Gastroesophageal sphincter (tissue), 4 donors: Measurements from ENCODE around the gene ABCC11. TPM values are rescaled to one million over a fixed set of nuclear protein-coding genes. Genes with fewer than 3 reads are reported as not detected.

Source experiments
- ATAC-seq: fragments of 150-250 bp; one replicate; pipeline ENCODE4 v1.9.1; 2016; ENCODE audit warnings: mild to moderate bottlenecking, moderate library complexity
- H3K27ac ChIP-seq, 4 donors: fragments of 200-600 bp; sonication (generic) in 3 of 4; 1 replicate in 3 of 4; 2 replicates in 1 of 4; pipeline ENCODE4 v1.5.1; 2016 to 2019
- H3K27me3 ChIP-seq: fragments of 200-600 bp; sonication (generic); one replicate; pipeline ENCODE4 v1.5.1; 2019
- H3K36me3 ChIP-seq, 2 donors: fragments of 200-600 bp; sonication (generic); one replicate each; pipeline ENCODE4 v1.5.1; 2019; ENCODE audit warnings: control low read depth in 1 of 2
- H3K4me1 ChIP-seq, 3 donors: fragments of 200-600 bp; sonication (generic); 1 replicate in 2 of 3; 2 replicates in 1 of 3; pipeline ENCODE4 v1.5.1; 2016 to 2019; ENCODE audit warnings: control low read depth in 2 of 3
- H3K4me3 ChIP-seq, 2 donors: fragments of 200-600 bp; sonication (generic); one replicate each; pipeline ENCODE4 v1.5.1; 2019; ENCODE audit warnings: mild to moderate bottlenecking in 1 of 2, moderate library complexity in 1 of 2
- H3K9me3 ChIP-seq, 3 donors: fragments of 200-600 bp; sonication (generic); one replicate each; pipeline ENCODE4 v1.5.1; 2017 to 2019; ENCODE audit warnings: control low read depth in 2 of 3
- EP300 ChIP-seq: sonication (generic); formaldehyde crosslinking; IDR thresholded peaks from one replicate; pipeline ENCODE4 v1.6.1; 2017; ENCODE audit warnings: antibody characterized with exemption, mild to moderate bottlenecking
- POLR2A ChIP-seq, 2 donors: fragments of 450-650 bp; IDR thresholded peaks; one replicate each; pipeline ENCODE4 v1.6.1; 2017; ENCODE audit warnings: antibody characterized with exemption in 2 of 2, mild to moderate bottlenecking in 2 of 2, moderate library complexity in 1 of 2
- POLR2AphosphoS5 ChIP-seq: sonication (generic); formaldehyde crosslinking; IDR thresholded peaks from one replicate; pipeline ENCODE4 v1.6.1; 2017; ENCODE audit warnings: antibody characterized with exemption
- WGBS, 2 donors: methylation state at CpG; one replicate each; pipeline ENCODE4 v1.1.5; 2018; ENCODE audit warnings: low coverage in 1 of 2; 5-methylcytosine and 5-hydroxymethylcytosine counted together
- total RNA-seq, 4 donors: library from RNA; depleted of rRNA; stranded (reverse); fragments of >200 nt; gene quantifications; one replicate each; pipeline ENCODE4 v1.1.0, GENCODE V29; 2016
- TF ChIP-seq, protein P1 (sequence below), 4 experiments: fragments of 200-600 bp in 2 of 4; fragments of 450-650 bp in 2 of 4; sonication (generic) in 1 of 4; IDR thresholded peaks; one replicate each; pipeline ENCODE4 v1.5.1; 2017 to 2019; ENCODE audit warnings: antibody characterized with exemption in 4 of 4, mild to moderate bottlenecking in 2 of 4, moderate library complexity in 2 of 4

The ABCC11 gene
- total RNA-seq, 4 donors from 2014 or later: not detected

DNA sequence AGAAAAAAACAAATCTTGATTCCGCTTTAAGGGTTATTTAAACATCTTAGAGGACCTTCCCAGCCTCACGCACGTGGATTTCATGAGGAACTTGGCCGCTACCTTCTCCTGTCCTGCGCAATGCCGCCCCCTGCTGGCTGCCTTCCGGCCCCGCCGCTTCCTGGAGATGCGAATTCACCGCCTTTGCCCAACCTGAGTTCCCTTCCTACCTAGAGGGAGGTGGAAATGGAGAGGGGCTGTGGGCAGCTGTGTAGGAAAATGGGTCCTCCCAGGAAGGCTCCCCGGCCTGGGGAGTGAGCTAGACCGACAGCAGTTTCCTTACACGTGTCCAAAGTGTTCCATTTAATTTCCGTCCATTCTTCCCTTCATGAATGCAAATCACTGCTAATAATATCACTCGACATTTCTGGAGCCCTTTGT lies 90.5 kb downstream of the ABCC11 start:
- TF ChIP-seq, protein P1, sequence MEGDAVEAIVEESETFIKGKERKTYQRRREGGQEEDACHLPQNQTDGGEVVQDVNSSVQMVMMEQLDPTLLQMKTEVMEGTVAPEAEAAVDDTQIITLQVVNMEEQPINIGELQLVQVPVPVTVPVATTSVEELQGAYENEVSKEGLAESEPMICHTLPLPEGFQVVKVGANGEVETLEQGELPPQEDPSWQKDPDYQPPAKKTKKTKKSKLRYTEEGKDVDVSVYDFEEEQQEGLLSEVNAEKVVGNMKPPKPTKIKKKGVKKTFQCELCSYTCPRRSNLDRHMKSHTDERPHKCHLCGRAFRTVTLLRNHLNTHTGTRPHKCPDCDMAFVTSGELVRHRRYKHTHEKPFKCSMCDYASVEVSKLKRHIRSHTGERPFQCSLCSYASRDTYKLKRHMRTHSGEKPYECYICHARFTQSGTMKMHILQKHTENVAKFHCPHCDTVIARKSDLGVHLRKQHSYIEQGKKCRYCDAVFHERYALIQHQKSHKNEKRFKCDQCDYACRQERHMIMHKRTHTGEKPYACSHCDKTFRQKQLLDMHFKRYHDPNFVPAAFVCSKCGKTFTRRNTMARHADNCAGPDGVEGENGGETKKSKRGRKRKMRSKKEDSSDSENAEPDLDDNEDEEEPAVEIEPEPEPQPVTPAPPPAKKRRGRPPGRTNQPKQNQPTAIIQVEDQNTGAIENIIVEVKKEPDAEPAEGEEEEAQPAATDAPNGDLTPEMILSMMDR (IDR thresholded peaks at IDR 0.05): peak; percentile 55 to 93 (median 78)
- no peak for TF ChIP-seq POLR2AphosphoS5
- 6 to 25% methylated on average over 2 to 16 of the region's 16 CpGs for WGBS, 2 donors
- ATAC-seq: peak; percentile 19

DNA sequence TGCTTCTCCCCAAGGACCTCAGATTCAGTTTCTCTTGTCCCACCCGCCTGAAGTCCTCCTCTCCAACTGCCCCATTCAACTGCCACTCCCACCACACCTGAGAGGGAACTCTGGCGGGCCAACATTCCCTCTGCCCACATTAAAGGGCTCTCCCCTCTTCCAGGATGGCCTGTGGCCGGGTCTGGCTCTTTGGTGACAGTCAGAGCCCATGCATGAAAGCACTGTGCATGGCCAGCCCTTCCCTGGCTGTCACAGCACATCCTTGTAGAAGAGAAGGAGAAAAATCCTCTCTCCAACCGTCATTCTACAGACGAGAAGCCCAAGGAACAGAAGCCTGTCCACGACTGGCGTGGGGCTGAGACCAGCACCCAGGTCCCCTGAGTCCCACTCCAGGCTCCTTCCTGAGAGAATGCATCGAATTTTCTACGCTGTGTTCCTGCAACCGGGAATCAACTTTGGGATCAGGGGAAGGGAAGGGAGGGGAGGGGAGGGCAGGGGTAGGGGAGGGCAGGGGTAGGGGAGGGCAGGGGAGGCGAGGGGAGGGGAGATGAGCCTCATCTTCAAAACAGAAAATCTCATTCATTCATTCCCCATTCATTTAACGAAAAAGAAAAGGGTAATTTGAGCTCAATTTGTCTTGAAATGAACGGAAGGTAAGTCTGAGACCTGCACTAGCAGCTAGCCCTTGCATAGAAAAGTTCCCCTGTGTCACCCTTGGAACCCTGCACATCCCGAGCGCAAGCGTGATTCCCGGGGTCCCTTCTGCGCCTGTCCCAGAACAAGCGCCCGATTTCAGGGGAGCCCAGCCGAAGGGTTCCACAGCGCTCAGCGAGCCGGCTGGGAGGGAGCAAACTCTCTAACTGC lies 91.2 kb downstream of the ABCC11 start, which contains the start of gene ABCC12:
TSS of gene ABCC12 (minus strand) at position 68 of the 864 bp plus-strand sequence. CDS start 9,569 bp downstream, outside the sequence.
- H3K36me3 ChIP-seq: no peaks in the 10 kb centered on the region
- ATAC-seq: peak; percentile 13

More for the DNA sequence above, 90.5 kb downstream of the ABCC11 start:
- H3K9me3 ChIP-seq: no peaks in the 10 kb centered on the region
- H3K27me3 ChIP-seq: peaks cover 39% of the 10 kb centered on the region
- H3K36me3 ChIP-seq: no peaks in the 10 kb centered on the region
- peaks cover 0 to 7% (median 0%) of the 10 kb centered on the region in 3 donors for H3K4me1 ChIP-seq
- no peak overlapping the region for H3K27ac ChIP-seq
- H3K4me3 ChIP-seq: no peak overlapping the region

DNA sequence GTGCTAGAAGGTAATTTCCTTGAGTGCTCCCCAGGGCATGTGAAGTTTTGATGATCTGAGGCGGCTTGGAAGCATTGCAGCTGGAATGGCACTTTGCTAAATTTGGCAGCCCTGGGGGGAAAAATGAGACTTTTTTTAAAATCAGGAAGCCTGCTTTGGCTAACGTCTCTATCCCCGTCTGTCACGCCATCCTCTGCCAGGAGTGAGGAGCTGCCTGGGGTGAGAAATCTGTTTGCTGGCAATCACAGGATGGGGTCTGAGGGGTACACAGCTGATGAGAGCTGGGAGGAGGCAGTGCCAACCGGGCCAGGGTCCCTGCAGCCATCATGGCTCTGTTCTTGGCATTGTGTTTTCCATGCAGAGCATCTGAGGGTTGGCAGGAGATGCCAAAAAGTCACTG lies 93.6 kb downstream of the ABCC11 start:
- peaks cover 0 to 7% (median 0%) of the 10 kb centered on the region in 3 donors for H3K4me1 ChIP-seq
- H3K4me3 ChIP-seq: no peak overlapping the region
- H3K36me3 ChIP-seq: no peaks in the 10 kb centered on the region
- no peak for ATAC-seq
- H3K27me3 ChIP-seq: peaks cover 45% of the 10 kb centered on the region
- H3K27ac ChIP-seq: no peak overlapping the region
- peaks cover 0 to 8% (median 0%) of the 10 kb centered on the region in 3 donors for H3K9me3 ChIP-seq
- 20 to 30% methylated on average over 1 to 3 of the region's 5 CpGs for WGBS, 2 donors
- TF ChIP-seq POLR2AphosphoS5 (no peak), EP300 (no peak), POLR2A (IDR thresholded peaks at IDR 0.05) (no peak)
- TF ChIP-seq, protein P1 (IDR thresholded peaks at IDR 0.05): no peak

More for the DNA sequence above, 91.2 kb downstream of the ABCC11 start, which contains the start of gene ABCC12:
- H3K4me1 ChIP-seq: peaks cover 0 to 7% (median 0%) of the 10 kb centered on the region in 3 donors
- no peak within 1 kb of the TSS for H3K4me3 ChIP-seq
- 25 to 39% methylated on average over 7 to 15 of the region's 24 CpGs for WGBS, 2 donors
- H3K27me3 ChIP-seq: peaks cover 40% of the 10 kb centered on the region
- TF ChIP-seq POLR2A (IDR thresholded peaks at IDR 0.05) (no peak), POLR2AphosphoS5 (no peak)
- TF ChIP-seq, protein P1 (IDR thresholded peaks at IDR 0.05): no peak
- H3K27ac ChIP-seq: no peak within 1 kb of the TSS
- H3K9me3 ChIP-seq: no peaks in the 10 kb centered on the region

DNA sequence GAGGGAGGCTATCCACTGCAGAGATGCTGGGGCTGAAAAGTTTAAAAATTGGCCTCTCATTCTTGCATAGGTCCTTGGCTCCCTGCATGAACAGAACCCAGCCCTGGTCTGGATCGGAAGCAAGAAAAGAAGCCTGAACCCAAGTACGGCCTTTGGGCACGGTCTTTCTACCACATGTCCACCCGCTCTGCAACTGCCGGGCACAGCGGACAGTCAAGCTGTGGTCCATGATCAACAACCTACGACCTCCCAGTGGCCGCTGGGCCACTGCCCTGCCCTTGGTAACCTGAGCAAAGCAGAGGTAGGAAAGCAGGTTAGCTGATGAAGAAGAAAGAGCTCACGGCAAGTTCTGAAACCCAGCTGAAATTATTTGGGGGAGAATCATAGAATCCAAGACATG lies 95.1 kb downstream of the ABCC11 start:
- no peaks in the 10 kb centered on the region for H3K36me3 ChIP-seq
- no peak for ATAC-seq
- no peak overlapping the region for H3K4me3 ChIP-seq
- peaks cover 34% of the 10 kb centered on the region for H3K27me3 ChIP-seq
- peaks cover 0 to 7% (median 0%) of the 10 kb centered on the region in 3 donors for H3K4me1 ChIP-seq
- TF ChIP-seq POLR2AphosphoS5 (no peak), EP300 (no peak), POLR2A (IDR thresholded peaks at IDR 0.05) (no peak)
- TF ChIP-seq, protein P1 (IDR thresholded peaks at IDR 0.05): no peak
- 83 to 100% methylated on average over 2 to 3 of the region's 9 CpGs for WGBS, 2 donors
- H3K9me3 ChIP-seq: peaks cover 0 to 15% (median 0%) of the 10 kb centered on the region in 3 donors
- no peak overlapping the region for H3K27ac ChIP-seq
